ENCODE measurements around the gene HCRTR1.

Gene HCRTR1

GRCh38 chr1:31615414-31615813, 2.1 kb upstream of the HCRTR1 start:
- Histone ChIP-seq H3K27me3 (replicated peaks; ENCODE audit: control insufficient read depth, insufficient read depth, low read length) (no peaks in the 10 kb centered on the region; the same call in none of the 2 replicates), H3K4me3 (replicated peaks; ENCODE audit: low read depth, low read length) (no peak overlapping the region), H3K36me3 (ENCODE audit: control insufficient read depth, insufficient read depth, low read length) (no peaks in the 10 kb centered on the region)
- no peak for DNase-seq (ENCODE audit: extremely low read depth, insufficient read length)
- TF ChIP-seq CTCF (IDR thresholded peaks at IDR 0.05; ENCODE audit: insufficient read depth, low read length, poor library complexity, severe bottlenecking): no peak

GRCh38 chr1:31615939-31616338, 1.6 kb upstream of the HCRTR1 start:
- no peaks in the 10 kb centered on the region for H3K36me3 ChIP-seq (ENCODE audit: control insufficient read depth, insufficient read depth, low read length)
- no peaks in the 10 kb centered on the region; the same call in none of the 2 replicates for H3K27me3 ChIP-seq (replicated peaks; ENCODE audit: control insufficient read depth, insufficient read depth, low read length)
- no peak for TF ChIP-seq CTCF (IDR thresholded peaks at IDR 0.05; ENCODE audit: insufficient read depth, low read length, poor library complexity, severe bottlenecking)
- DNase-seq (ENCODE audit: extremely low read depth, insufficient read length): no peak
- no peak overlapping the region for H3K4me3 ChIP-seq (replicated peaks; ENCODE audit: low read depth, low read length)

GRCh38 chr1:31617916-31618746, 642 bp downstream of the HCRTR1 start:
- no peaks in the 10 kb centered on the region; the same call in none of the 2 replicates for H3K27me3 ChIP-seq (replicated peaks; ENCODE audit: control insufficient read depth, insufficient read depth, low read length)
- peak; percentile 96 for TF ChIP-seq CTCF (IDR thresholded peaks at IDR 0.05; ENCODE audit: insufficient read depth, low read length, poor library complexity, severe bottlenecking)
- H3K4me3 ChIP-seq (replicated peaks; ENCODE audit: low read depth, low read length): peak overlapping the region; percentile 42
- DNase-seq (ENCODE audit: extremely low read depth, insufficient read length): peak; percentile 63
- no peaks in the 10 kb centered on the region for H3K36me3 ChIP-seq (ENCODE audit: control insufficient read depth, insufficient read depth, low read length)

GRCh38 chr1:31618916-31619846, 1.7 kb downstream of the HCRTR1 start:
- no peak for TF ChIP-seq CTCF (IDR thresholded peaks at IDR 0.05; ENCODE audit: insufficient read depth, low read length, poor library complexity, severe bottlenecking)
- DNase-seq (ENCODE audit: extremely low read depth, insufficient read length): no peak
- Histone ChIP-seq H3K4me3 (replicated peaks; ENCODE audit: low read depth, low read length) (no peak overlapping the region), H3K27me3 (replicated peaks; ENCODE audit: control insufficient read depth, insufficient read depth, low read length) (no peaks in the 10 kb centered on the region; the same call in none of the 2 replicates), H3K36me3 (ENCODE audit: control insufficient read depth, insufficient read depth, low read length) (no peaks in the 10 kb centered on the region)

- DNase-seq (ENCODE audit: extremely low read depth, insufficient read length): no peak
- TF ChIP-seq CTCF (IDR thresholded peaks at IDR 0.05; ENCODE audit: insufficient read depth, low read length, poor library complexity, severe bottlenecking): no peak
- H3K4me3 ChIP-seq (replicated peaks; ENCODE audit: low read depth, low read length): no peak overlapping the region
- no peaks in the 10 kb centered on the region; the same call in 1 of the 2 replicates for H3K27me3 ChIP-seq (replicated peaks; ENCODE audit: control insufficient read depth, insufficient read depth, low read length)
- H3K36me3 ChIP-seq (ENCODE audit: control insufficient read depth, insufficient read depth, low read length): no peaks in the 10 kb centered on the region
Observed at GRCh38 chr1:31620631-31621497, 3.4 kb downstream of the HCRTR1 start.

All from GM06990 (cell line).